Endothelial cell (in vitro differentiated cells): ENCODE data around the gene MINAR2. TPM values are rescaled to one million over a fixed set of nuclear protein-coding genes. Genes with fewer than 3 reads are reported as not detected.

Experiments used
- DNase-seq: peaks from one replicate; pipeline ENCODE4 v3.0.0; 2021; ENCODE audit warnings: low spot score
- H3K27ac Mint-ChIP-seq: one replicate; pipeline ENCODE4 v1.8.0; 2021; ENCODE audit warnings: mixed read lengths, inconsistent platforms; ENCODE audit not compliant: unreplicated experiment
- H3K27me3 Mint-ChIP-seq: one replicate; pipeline ENCODE4 v1.8.0; 2021; ENCODE audit warnings: mild to moderate bottlenecking, moderate library complexity, mixed read lengths, inconsistent platforms; ENCODE audit not compliant: unreplicated experiment
- H3K36me3 Mint-ChIP-seq: one replicate; pipeline ENCODE4 v1.8.0; 2021; ENCODE audit warnings: mild to moderate bottlenecking, low read depth, mixed read lengths, inconsistent platforms; ENCODE audit not compliant: unreplicated experiment
- H3K4me1 Mint-ChIP-seq: one replicate; pipeline ENCODE4 v1.8.0; 2021; ENCODE audit warnings: mild to moderate bottlenecking, mixed read lengths, inconsistent platforms; ENCODE audit not compliant: unreplicated experiment
- H3K4me3 Mint-ChIP-seq: one replicate; pipeline ENCODE4 v1.8.0; 2021; ENCODE audit warnings: mild to moderate bottlenecking, mixed read lengths, inconsistent platforms; ENCODE audit not compliant: unreplicated experiment
- H3K9me3 Mint-ChIP-seq: one replicate; pipeline ENCODE4 v1.8.0; 2021; ENCODE audit warnings: mixed read lengths, inconsistent platforms; ENCODE audit not compliant: unreplicated experiment
- total RNA-seq: library from RNA; stranded (reverse); fragmentation: NEBNext Ultra II Directional; extraction: Animal tissue kit (Norgen Biotek cat#: 25700); gene quantifications from one replicate; pipeline ENCODE4 v1.2.1, GENCODE V29; 2021; ENCODE audit not compliant: unreplicated experiment
- TF ChIP-seq, protein P1 (sequence below): fragments of 200-600 bp; sonication (generic); IDR thresholded peaks from one replicate; pipeline ENCODE4 v1.5.0; 2021; ENCODE audit warnings: antibody characterized with exemption; ENCODE audit not compliant: unreplicated experiment

Gene MINAR2
- total RNA-seq, 1 donor from 2014 or later = not detected

DNA sequence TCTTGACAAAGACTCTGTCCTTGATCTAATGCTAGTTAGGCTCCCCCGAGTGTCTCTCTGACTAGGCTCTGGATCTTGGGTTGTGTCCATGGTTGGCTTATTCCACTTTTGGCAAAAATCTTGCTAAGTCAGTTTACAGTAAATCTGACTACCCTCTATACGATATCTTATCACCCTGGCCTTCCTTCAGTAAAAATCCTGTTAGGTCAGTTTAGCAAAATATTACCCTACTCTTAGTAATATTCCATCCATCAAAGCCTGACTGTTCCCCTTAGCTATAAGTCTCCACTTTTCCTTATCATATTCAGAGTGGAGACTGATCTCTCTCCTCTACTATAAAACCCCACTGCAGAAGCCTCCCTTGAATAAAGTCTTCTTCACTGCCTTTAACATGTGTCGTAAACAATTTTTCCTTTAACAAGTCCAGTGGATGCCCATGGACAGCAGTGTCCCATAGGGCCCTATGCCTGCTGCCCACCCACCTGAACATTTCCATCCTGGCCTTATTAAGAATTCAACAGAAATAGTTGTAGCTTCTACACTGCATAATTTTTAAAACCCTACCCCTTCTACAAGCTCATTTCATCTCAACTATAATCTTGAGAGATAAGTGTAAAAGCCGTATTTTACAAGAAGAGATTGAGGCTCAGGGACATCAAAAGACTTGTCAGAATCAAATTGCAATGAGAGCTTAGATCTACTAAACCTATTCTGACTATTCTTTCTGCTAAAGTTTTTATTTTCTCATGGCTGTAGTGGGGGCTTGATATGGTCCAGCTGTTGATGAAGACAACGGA, 22.3 kb downstream of the MINAR2 start:
- Mint-ChIP-seq H3K27ac (no peak overlapping the region), H3K36me3 (no peaks in the 10 kb centered on the region), H3K27me3 (no peaks in the 10 kb centered on the region), H3K4me1 (peaks cover 11% of the 10 kb centered on the region), H3K9me3 (no peaks in the 10 kb centered on the region), H3K4me3 (no peak overlapping the region)
- no peak for DNase-seq
- TF ChIP-seq, protein P1, sequence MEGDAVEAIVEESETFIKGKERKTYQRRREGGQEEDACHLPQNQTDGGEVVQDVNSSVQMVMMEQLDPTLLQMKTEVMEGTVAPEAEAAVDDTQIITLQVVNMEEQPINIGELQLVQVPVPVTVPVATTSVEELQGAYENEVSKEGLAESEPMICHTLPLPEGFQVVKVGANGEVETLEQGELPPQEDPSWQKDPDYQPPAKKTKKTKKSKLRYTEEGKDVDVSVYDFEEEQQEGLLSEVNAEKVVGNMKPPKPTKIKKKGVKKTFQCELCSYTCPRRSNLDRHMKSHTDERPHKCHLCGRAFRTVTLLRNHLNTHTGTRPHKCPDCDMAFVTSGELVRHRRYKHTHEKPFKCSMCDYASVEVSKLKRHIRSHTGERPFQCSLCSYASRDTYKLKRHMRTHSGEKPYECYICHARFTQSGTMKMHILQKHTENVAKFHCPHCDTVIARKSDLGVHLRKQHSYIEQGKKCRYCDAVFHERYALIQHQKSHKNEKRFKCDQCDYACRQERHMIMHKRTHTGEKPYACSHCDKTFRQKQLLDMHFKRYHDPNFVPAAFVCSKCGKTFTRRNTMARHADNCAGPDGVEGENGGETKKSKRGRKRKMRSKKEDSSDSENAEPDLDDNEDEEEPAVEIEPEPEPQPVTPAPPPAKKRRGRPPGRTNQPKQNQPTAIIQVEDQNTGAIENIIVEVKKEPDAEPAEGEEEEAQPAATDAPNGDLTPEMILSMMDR = no peak

DNA sequence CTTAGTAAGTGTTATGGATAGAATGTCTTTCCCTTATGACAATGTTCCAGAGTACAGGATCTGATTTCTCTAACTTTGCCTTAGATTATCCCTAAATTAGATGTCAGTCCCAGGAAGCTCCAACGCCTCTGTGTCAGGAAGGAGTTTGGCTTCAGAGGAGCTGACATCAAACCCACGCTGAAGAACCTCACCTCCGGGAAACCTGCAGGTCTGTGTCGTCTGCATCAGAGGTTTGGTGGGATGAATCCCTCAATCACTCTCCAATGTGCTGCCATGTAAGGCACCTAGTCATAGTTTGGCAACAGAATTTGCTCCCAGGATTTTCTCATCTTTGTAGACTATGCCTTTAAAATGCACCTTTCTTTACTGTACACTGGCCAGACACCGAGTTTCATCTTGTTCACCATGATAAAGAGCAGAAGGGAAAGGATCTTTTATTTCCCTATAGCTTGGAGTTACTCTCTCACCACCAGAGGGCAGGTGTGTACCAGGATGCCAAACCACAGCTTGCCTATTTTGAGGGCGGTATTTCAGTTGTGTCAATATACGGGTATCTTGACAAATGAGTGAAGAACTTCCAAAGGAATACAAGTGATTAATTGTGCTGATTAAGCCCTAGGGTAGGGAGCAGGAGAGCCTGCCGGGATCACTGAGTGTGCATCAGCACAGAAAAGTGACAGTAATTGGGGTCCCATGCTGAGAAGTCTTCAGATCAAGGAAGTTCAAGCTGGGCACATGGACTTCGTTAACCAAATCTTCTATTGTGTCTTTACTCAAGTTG, 23.4 kb downstream of the MINAR2 start:
- H3K9me3 Mint-ChIP-seq = no peaks in the 10 kb centered on the region
- TF ChIP-seq, protein P1 = peak; percentile 77
- no peaks in the 10 kb centered on the region for H3K27me3 Mint-ChIP-seq
- no peaks in the 10 kb centered on the region for H3K36me3 Mint-ChIP-seq
- peaks cover 11% of the 10 kb centered on the region for H3K4me1 Mint-ChIP-seq
- DNase-seq = peak; percentile 68
- H3K27ac Mint-ChIP-seq = no peak overlapping the region
- no peak overlapping the region for H3K4me3 Mint-ChIP-seq

DNA sequence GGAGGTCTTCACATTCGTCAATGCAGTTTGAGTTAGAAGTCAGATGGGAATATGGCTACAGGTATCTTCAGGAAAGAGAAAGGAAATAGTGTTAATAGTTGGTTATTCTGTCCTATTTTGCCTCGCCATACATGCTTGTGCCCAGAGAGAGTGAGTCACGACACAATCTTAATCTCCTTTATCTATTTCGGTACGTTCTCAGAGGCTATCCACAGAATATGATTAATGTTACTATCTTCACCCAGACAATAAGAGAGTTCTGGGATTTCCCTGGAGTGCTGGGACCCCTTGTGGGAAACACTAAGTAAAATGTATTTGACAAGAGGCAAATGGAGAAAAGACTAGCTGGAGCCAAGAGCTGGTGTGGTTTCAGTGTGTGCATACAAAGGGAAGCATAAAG, 25.5 kb downstream of the MINAR2 start:
- H3K27me3 Mint-ChIP-seq = no peaks in the 10 kb centered on the region
- no peak for DNase-seq

DNA sequence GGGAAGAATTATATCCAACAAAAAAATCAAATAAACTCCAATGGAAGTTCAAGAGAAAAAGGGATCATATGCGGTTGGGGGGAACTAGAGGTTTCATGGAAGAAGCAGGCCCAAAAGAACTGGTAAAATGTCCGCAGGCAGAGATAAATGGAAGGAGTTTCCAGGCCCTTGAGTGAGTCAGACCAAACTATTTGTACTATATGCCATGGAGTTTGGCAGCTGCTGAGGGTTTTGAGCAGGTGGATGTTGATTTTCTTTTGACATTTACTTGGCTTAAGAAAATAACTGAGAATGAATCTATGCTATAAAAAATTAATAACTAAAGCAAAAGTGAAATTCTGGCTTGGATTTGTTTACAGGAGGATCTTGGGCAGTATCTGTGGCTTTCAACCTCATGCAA, 33.7 kb downstream of the MINAR2 start:
- no peaks in the 10 kb centered on the region for H3K9me3 Mint-ChIP-seq
- H3K27ac Mint-ChIP-seq = no peak overlapping the region
- H3K4me1 Mint-ChIP-seq = no peaks in the 10 kb centered on the region
- TF ChIP-seq, protein P1 = no peak
- H3K36me3 Mint-ChIP-seq = no peaks in the 10 kb centered on the region
- H3K4me3 Mint-ChIP-seq = no peak overlapping the region
- DNase-seq = no peak
- H3K27me3 Mint-ChIP-seq = no peaks in the 10 kb centered on the region

More for the DNA sequence above, 25.5 kb downstream of the MINAR2 start:
- Mint-ChIP-seq H3K9me3 (no peaks in the 10 kb centered on the region), H3K4me3 (no peak overlapping the region), H3K4me1 (peaks cover 11% of the 10 kb centered on the region), H3K27ac (no peak overlapping the region), H3K36me3 (no peaks in the 10 kb centered on the region)
- TF ChIP-seq, protein P1 = no peak

DNA sequence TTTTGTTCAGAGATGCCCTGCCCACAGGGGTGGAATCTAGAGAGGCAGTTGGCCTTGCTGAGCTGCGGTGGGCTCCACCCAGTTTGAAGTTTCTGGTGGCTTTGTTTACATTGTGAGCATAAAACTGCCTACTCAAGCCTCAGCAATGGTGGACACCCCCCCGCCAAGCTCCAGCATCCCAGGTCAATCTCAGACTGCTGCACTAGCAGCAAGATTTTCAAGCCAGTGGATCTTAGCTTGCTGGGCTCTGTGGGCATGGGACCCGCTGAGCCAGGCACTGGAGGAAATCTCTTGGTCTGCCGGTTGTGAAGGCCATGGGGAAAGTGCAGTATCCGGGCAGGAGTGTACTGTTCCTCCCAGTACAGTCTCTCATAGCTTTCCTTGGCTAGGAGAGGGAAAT, 55.5 kb downstream of the MINAR2 start:
- no peak overlapping the region for H3K27ac Mint-ChIP-seq
- DNase-seq = no peak
- H3K9me3 Mint-ChIP-seq = no peaks in the 10 kb centered on the region
- TF ChIP-seq, protein P1 = no peak
- H3K4me3 Mint-ChIP-seq = no peak overlapping the region
- H3K27me3 Mint-ChIP-seq = no peaks in the 10 kb centered on the region
- H3K4me1 Mint-ChIP-seq = no peaks in the 10 kb centered on the region
- H3K36me3 Mint-ChIP-seq = peaks cover 9% of the 10 kb centered on the region
